Activated CD4-positive, alpha-beta T cell treated with anti-CD3 and anti-CD28 coated beads, Interleukin-10, Interleukin-2, amounts not matched to agents 100 ng/mL and 50 ng/mL, durations not matched to agents 16 hours and 8 hours (primary cell): ENCODE data around the gene DNAJB4.
"Not testable (repeated sequence)": the region's sequence is repeated elsewhere in the genome, so short reads cannot be mapped to it uniquely, and the experiment has no call there.

Source experiments
- DNase-seq: peaks from one replicate; pipeline ENCODE4 v3.0.0-alpha.2; 2020

The DNAJB4 gene

GRCh38 chr1:78004719-78005447 lies at the start of gene DNAJB4:
DNAJB4 (plus strand) TSS chr1:78004939; CDS start chr1:78005111, 172 bp downstream.
- peak; percentile 94 for DNase-seq

- no peak for DNase-seq
Observed at GRCh38 chr1:77955709-77956108, 49.0 kb upstream of the DNAJB4 start.

- no peak for DNase-seq
Observed at GRCh38 chr1:77956464-77956863, 48.3 kb upstream of the DNAJB4 start.

- no peak for DNase-seq
Observed at GRCh38 chr1:77958391-77958790, 46.3 kb upstream of the DNAJB4 start.

GRCh38 chr1:77958850-77959249 lies 45.9 kb upstream of the DNAJB4 start:
- no peak for DNase-seq

- no peak for DNase-seq
Observed at GRCh38 chr1:77961392-77961791, 43.3 kb upstream of the DNAJB4 start.

GRCh38 chr1:77966291-77966690 lies 38.4 kb upstream of the DNAJB4 start:
- DNase-seq, result no peak

- no peak for DNase-seq
Observed at GRCh38 chr1:77970192-77970591, 34.5 kb upstream of the DNAJB4 start.

- no peak for DNase-seq
Observed at GRCh38 chr1:77972080-77972479, 32.7 kb upstream of the DNAJB4 start.

- DNase-seq, result peak; percentile 59
Observed at GRCh38 chr1:77975386-77975785, 29.4 kb upstream of the DNAJB4 start.

GRCh38 chr1:77975907-77976306 lies 28.8 kb upstream of the DNAJB4 start:
- no peak for DNase-seq

GRCh38 chr1:77976433-77977076 lies 28.2 kb upstream of the DNAJB4 start:
- DNase-seq, result no peak

- DNase-seq, result no peak
Observed at GRCh38 chr1:77977989-77978292, 26.8 kb upstream of the DNAJB4 start.

- peak; percentile 97 for DNase-seq
Observed at GRCh38 chr1:77978293-77978968, 26.3 kb upstream of the DNAJB4 start.

GRCh38 chr1:77978969-77979876 lies 25.5 kb upstream of the DNAJB4 start, which contains the start of gene FUBP1:
FUBP1 (minus strand) TSS chr1:77979072; CDS start chr1:77979004, 68 bp downstream.
- DNase-seq, result peak; percentile 98

- not testable (repeated sequence) for DNase-seq
Observed at GRCh38 chr1:77983352-77983996, 21.3 kb upstream of the DNAJB4 start.

- no peak for DNase-seq
Observed at GRCh38 chr1:77983997-77984355, 20.8 kb upstream of the DNAJB4 start.

- DNase-seq, result no peak
Observed at GRCh38 chr1:77984629-77985028, 20.1 kb upstream of the DNAJB4 start.

GRCh38 chr1:77986810-77987209 lies 17.9 kb upstream of the DNAJB4 start:
- DNase-seq, result no peak

- no peak for DNase-seq
Observed at GRCh38 chr1:77987919-77988318, 16.8 kb upstream of the DNAJB4 start.

GRCh38 chr1:77989744-77990143 lies 15.0 kb upstream of the DNAJB4 start:
- DNase-seq, result no peak

GRCh38 chr1:77990629-77991204 lies 14.0 kb upstream of the DNAJB4 start:
- no peak for DNase-seq
